IPS-NIHi7 (cell line): ENCODE data around the gene CDH23.

Experiments
- DNase-seq: peaks from one replicate; pipeline ENCODE4 v3.0.0; 2012; ENCODE audit warnings: mixed read lengths; ENCODE audit errors: extremely low spot score

Gene CDH23

GRCh38 chr10:71603754-71604153 is 207.0 kb downstream of the CDH23 start:
- no peak for DNase-seq

- DNase-seq = no peak
These were observed 207.8 kb downstream of the CDH23 start for GRCh38 chr10:71604324-71605018.

GRCh38 chr10:71605263-71605962 is 208.7 kb downstream of the CDH23 start:
- DNase-seq = no peak

GRCh38 chr10:71606257-71607081 is 209.7 kb downstream of the CDH23 start:
- DNase-seq = no peak

GRCh38 chr10:71607082-71607443 is 210.3 kb downstream of the CDH23 start:
- DNase-seq = no peak

GRCh38 chr10:71608819-71609768 is 212.4 kb downstream of the CDH23 start:
- peak; percentile 81 for DNase-seq

GRCh38 chr10:71610651-71611050 is 213.9 kb downstream of the CDH23 start:
- DNase-seq = no peak

- DNase-seq = no peak
These were observed 214.4 kb downstream of the CDH23 start for GRCh38 chr10:71611131-71611530.

- DNase-seq = no peak
These were observed 215.1 kb downstream of the CDH23 start for GRCh38 chr10:71611709-71612422.

- DNase-seq = no peak
These were observed 216.6 kb downstream of the CDH23 start for GRCh38 chr10:71613261-71613777.

- DNase-seq = no peak
These were observed 217.2 kb downstream of the CDH23 start for GRCh38 chr10:71613877-71614276.

- no peak for DNase-seq
These were observed 218.2 kb downstream of the CDH23 start for GRCh38 chr10:71614946-71615345.

GRCh38 chr10:71615538-71616329 is 219.0 kb downstream of the CDH23 start:
- no peak for DNase-seq

- DNase-seq = no peak
These were observed 220.3 kb downstream of the CDH23 start for GRCh38 chr10:71616817-71617654.

GRCh38 chr10:71618176-71618575 is 221.5 kb downstream of the CDH23 start:
- DNase-seq = no peak

GRCh38 chr10:71618598-71618997 is 221.9 kb downstream of the CDH23 start:
- no peak for DNase-seq

GRCh38 chr10:71620642-71621041 is 223.9 kb downstream of the CDH23 start:
- DNase-seq = no peak

GRCh38 chr10:71621231-71622153 is 224.8 kb downstream of the CDH23 start:
- peak; percentile 70 for DNase-seq
